Lung (tissue), 13 donors: Measurements from ENCODE around the gene EXOC1L. TPM values are rescaled to one million over a fixed set of nuclear protein-coding genes. Genes with fewer than 3 reads are reported as not detected.

ENCODE experiments used
- ATAC-seq: fragments of 200-7000 bp; cut with Tn5 transposase; one replicate; pipeline ENCODE4 v1.9.1; 2020; ENCODE audit warnings: moderate number of reproducible peaks; ENCODE audit not compliant: insufficient read depth, low FRiP score
- DNase-seq, 3 donors: peaks; one replicate each; pipeline ENCODE4 v3.0.0-alpha.2; 2013 to 2017
- H3K27ac ChIP-seq, 2 donors: one replicate each; pipeline ENCODE4 v1.5.1; 2013; ENCODE audit warnings: mild to moderate bottlenecking in 2 of 2, moderate library complexity in 2 of 2, control low read depth in 1 of 2, inconsistent platforms in 1 of 2, low read depth in 1 of 2, low read length in 1 of 2
- H3K27me3 ChIP-seq, 3 donors: one replicate each; pipeline ENCODE4 v1.5.1; 2013; ENCODE audit warnings: low read length in 2 of 3; ENCODE audit not compliant: control insufficient read depth in 3 of 3, insufficient read depth in 3 of 3
- H3K36me3 ChIP-seq, 4 donors: one replicate each; pipeline ENCODE4 v1.5.1; 2013; ENCODE audit warnings: low read length in 4 of 4, mild to moderate bottlenecking in 1 of 4, moderate library complexity in 1 of 4; ENCODE audit not compliant: control insufficient read depth in 4 of 4, insufficient read depth in 4 of 4
- H3K4me1 ChIP-seq, 5 donors: one replicate each; pipeline ENCODE4 v1.5.1; 2013; ENCODE audit warnings: low read length in 5 of 5, mild to moderate bottlenecking in 2 of 5, moderate library complexity in 1 of 5; ENCODE audit not compliant: control insufficient read depth in 5 of 5, insufficient read depth in 5 of 5
- H3K4me3 ChIP-seq: one replicate; pipeline ENCODE4 v1.5.1; 2013; ENCODE audit warnings: mild to moderate bottlenecking, control low read depth, moderate library complexity
- H3K9ac ChIP-seq, 2 donors: one replicate each; pipeline ENCODE4 v1.5.1; 2013; ENCODE audit warnings: low read length in 2 of 2, control low read depth in 1 of 2; ENCODE audit not compliant: insufficient read depth in 1 of 2
- H3K9me3 ChIP-seq, 4 donors: one replicate each; pipeline ENCODE4 v1.5.1; 2013; ENCODE audit warnings: low read length in 3 of 4, mild to moderate bottlenecking in 1 of 4, moderate library complexity in 1 of 4; ENCODE audit not compliant: control insufficient read depth in 4 of 4, insufficient read depth in 3 of 4
- CTCF ChIP-seq: IDR thresholded peaks from 2 replicates; pipeline ENCODE4 v1.5.1; 2012; ENCODE audit warnings: mild to moderate bottlenecking; ENCODE audit errors: control extremely low read depth, extremely low read depth
- WGBS, 2 donors: extraction: QIAGEN DNeasy Blood & Tissue Kit; methylation state at CpG; one replicate each; pipeline ENCODE4 v1.1.7; 2013; 5-methylcytosine and 5-hydroxymethylcytosine counted together
- polyA plus RNA-seq, 2 donors: library from polyadenylated mRNA; stranded (reverse); fragments of 200-250 nt; gene quantifications; one replicate each; pipeline ENCODE4 v1.2.1, GENCODE V29; 2013
- small RNA-seq: library from RNA; depleted of rRNA; stranded (forward); fragments of <200 nt; gene quantifications from one replicate; pipeline ENCODE3, GENCODE V24; 2014; ENCODE audit warnings: low replicate concordance
- total RNA-seq, 2 donors: library from RNA; depleted of rRNA in 1 of 2; stranded (reverse); fragments of >200 nt in 1 of 2; gene quantifications; one replicate each; pipeline ENCODE4 v1.2.1, GENCODE V29; 2014 to 2021
- donor health status: control.
- donor health status: control.
- donor health status: Bipolar disorder and iron deficiency.
- donor health status: healthy.
- donor health status: DM: yes; HTN: yes; CAD: no.

EXOC1L gene
- total and polyA plus RNA-seq, 4 donors, result not detected

- ATAC-seq, result no peak
- H3K27ac ChIP-seq, result no peak overlapping the region
- H3K4me1 ChIP-seq, result no peaks in the 10 kb centered on the region
- peaks cover 9 to 36% (median 30%) of the 10 kb centered on the region in 4 donors for H3K36me3 ChIP-seq
- TF ChIP-seq CTCF, result no peak
- no peaks in the 10 kb centered on the region for H3K27me3 ChIP-seq
- DNase-seq, result peak in 2 of 3 donors; percentile 20 to 45
- H3K4me3 ChIP-seq, result no peak overlapping the region
- WGBS, 2 donors, result 93 to 96% methylated on average over 3 of the region's 3 CpGs
- H3K9ac ChIP-seq, result no peak overlapping the region
- H3K9me3 ChIP-seq, result no peaks in the 10 kb centered on the region
Observed at GRCh38 chr4:55880652-55881280, 61.2 kb downstream of the EXOC1L start.

- TF ChIP-seq CTCF, result no peak
- H3K27ac ChIP-seq, result no peak overlapping the region
- ATAC-seq, result no peak
- no peaks in the 10 kb centered on the region for H3K9me3 ChIP-seq
- no peak overlapping the region for H3K9ac ChIP-seq
- no peaks in the 10 kb centered on the region for H3K4me1 ChIP-seq
- no peak overlapping the region for H3K4me3 ChIP-seq
- H3K36me3 ChIP-seq, result peaks cover 5 to 20% (median 19%) of the 10 kb centered on the region in 4 donors
- H3K27me3 ChIP-seq, result no peaks in the 10 kb centered on the region
- DNase-seq, result no peak
- WGBS, 2 donors, result 76 to 83% methylated on average over 2 of the region's 2 CpGs
Observed at GRCh38 chr4:55884093-55884850, 64.7 kb downstream of the EXOC1L start.

GRCh38 chr4:55884851-55885219, 65.2 kb downstream of the EXOC1L start:
- H3K4me3 ChIP-seq, result no peak overlapping the region
- peaks cover 3 to 21% (median 17%) of the 10 kb centered on the region in 4 donors for H3K36me3 ChIP-seq
- no peak overlapping the region for H3K9ac ChIP-seq
- H3K27ac ChIP-seq, result no peak overlapping the region
- 69 to 80% methylated on average over 1 of the region's 1 CpG for WGBS, 2 donors
- no peaks in the 10 kb centered on the region for H3K9me3 ChIP-seq
- no peaks in the 10 kb centered on the region for H3K27me3 ChIP-seq
- no peak for DNase-seq
- H3K4me1 ChIP-seq, result no peaks in the 10 kb centered on the region
- ATAC-seq, result no peak
- TF ChIP-seq CTCF, result no peak

Small RNA genes within 50 kb of the gene (small RNA-seq; reads per million reads assigned to genes)
- gene RNU6-276P (not detected), gene RNU6-652P (not detected)

Other genes starting within 250 kb of the EXOC1L start
- not detected for gene PDCL2, start 227.5 kb upstream of the EXOC1L start, total RNA-seq
- not detected for gene PDCL2, start 227.5 kb upstream of the EXOC1L start, polyA plus RNA-seq
- gene NMU, start 183.5 kb upstream of the EXOC1L start, total RNA-seq, result 1 to 10 TPM; 1.5 to 2.6 TPM
- 1 to 10 TPM; 1.1 to 1.8 TPM for gene NMU, start 183.5 kb upstream of the EXOC1L start, polyA plus RNA-seq
- gene EXOC1, start 33.9 kb downstream of the EXOC1L start, total RNA-seq, result 10 to 100 TPM; 31.1 to 63.6 TPM
- gene EXOC1, start 33.9 kb downstream of the EXOC1L start, polyA plus RNA-seq, result 10 to 100 TPM; 18.4 to 23.5 TPM
- gene CEP135, start 129.2 kb downstream of the EXOC1L start, total RNA-seq, result 10 to 100 TPM in 1 of 2 donors, 1 to 10 TPM in 1; 6.3 to 23.0 TPM
- gene CEP135, start 129.2 kb downstream of the EXOC1L start, polyA plus RNA-seq, result 1 to 10 TPM; 2.2 to 3.8 TPM